ENCODE data around the gene BAZ1B. TPM values are rescaled to one million over a fixed set of nuclear protein-coding genes. Genes with fewer than 3 reads are reported as not detected.
A peak's percentile ranks its signal among the peaks of the same experiment; 100 is the strongest.

The BAZ1B gene
- total RNA-seq, 1 donor from 2014 or later: 134 TPM

- Mint-ChIP-seq H3K27me3 (ENCODE audit: low read depth) (no peaks in the 10 kb centered on the region), H3K9me3 (no peaks in the 10 kb centered on the region), H3K4me1 (peaks cover 20% of the 10 kb centered on the region), H3K36me3 (ENCODE audit: low read depth) (peaks cover 27% of the 10 kb centered on the region), H3K27ac (ENCODE audit: unreplicated experiment) (no peak overlapping the region), H3K4me3 (no peak overlapping the region)
- no peak for DNase-seq (ENCODE audit: low read depth, low spot score)
- TF ChIP-seq CTCF (conservative IDR thresholded peaks at IDR 0.05): no peak
Observed at GRCh38 chr7:73442222-73442902, 79.7 kb downstream of the BAZ1B start.

- Mint-ChIP-seq H3K4me3 (no peak overlapping the region), H3K27me3 (ENCODE audit: low read depth) (peaks cover 2% of the 10 kb centered on the region), H3K27ac (ENCODE audit: unreplicated experiment) (no peak overlapping the region), H3K4me1 (peaks cover 39% of the 10 kb centered on the region), H3K36me3 (ENCODE audit: low read depth) (peaks cover 16% of the 10 kb centered on the region), H3K9me3 (no peaks in the 10 kb centered on the region)
- DNase-seq (ENCODE audit: low read depth, low spot score): no peak
- TF ChIP-seq CTCF (conservative IDR thresholded peaks at IDR 0.05): no peak
Observed at GRCh38 chr7:73439410-73439704, 82.7 kb downstream of the BAZ1B start.

GRCh38 chr7:73438547-73439409 is 83.3 kb downstream of the BAZ1B start:
- peak overlapping the region; percentile 57 for H3K27ac Mint-ChIP-seq (ENCODE audit: unreplicated experiment)
- H3K9me3 Mint-ChIP-seq: no peaks in the 10 kb centered on the region
- no peak for DNase-seq (ENCODE audit: low read depth, low spot score)
- H3K4me3 Mint-ChIP-seq: peak overlapping the region; percentile 47
- peaks cover 16% of the 10 kb centered on the region for H3K36me3 Mint-ChIP-seq (ENCODE audit: low read depth)
- no peak for TF ChIP-seq CTCF (conservative IDR thresholded peaks at IDR 0.05)
- peaks cover 2% of the 10 kb centered on the region for H3K27me3 Mint-ChIP-seq (ENCODE audit: low read depth)
- H3K4me1 Mint-ChIP-seq: peaks cover 39% of the 10 kb centered on the region

- DNase-seq (ENCODE audit: low read depth, low spot score): no peak
- peak overlapping the region; percentile 91 for H3K27ac Mint-ChIP-seq (ENCODE audit: unreplicated experiment)
- peaks cover 2% of the 10 kb centered on the region for H3K27me3 Mint-ChIP-seq (ENCODE audit: low read depth)
- H3K4me1 Mint-ChIP-seq: peaks cover 39% of the 10 kb centered on the region
- H3K9me3 Mint-ChIP-seq: no peaks in the 10 kb centered on the region
- peaks cover 13% of the 10 kb centered on the region for H3K36me3 Mint-ChIP-seq (ENCODE audit: low read depth)
- TF ChIP-seq CTCF (conservative IDR thresholded peaks at IDR 0.05): no peak
- peak overlapping the region; percentile 54 for H3K4me3 Mint-ChIP-seq
Observed at GRCh38 chr7:73437621-73438416, 84.3 kb downstream of the BAZ1B start.

GRCh38 chr7:73437091-73437490 is 85.0 kb downstream of the BAZ1B start:
- Mint-ChIP-seq H3K27ac (ENCODE audit: unreplicated experiment) (no peak overlapping the region), H3K9me3 (no peaks in the 10 kb centered on the region), H3K4me3 (peak overlapping the region; percentile 54), H3K36me3 (ENCODE audit: low read depth) (peaks cover 7% of the 10 kb centered on the region), H3K27me3 (ENCODE audit: low read depth) (peaks cover 2% of the 10 kb centered on the region), H3K4me1 (peaks cover 43% of the 10 kb centered on the region)
- DNase-seq (ENCODE audit: low read depth, low spot score): no peak
- TF ChIP-seq CTCF (conservative IDR thresholded peaks at IDR 0.05): no peak
